Measurements from ENCODE around the gene SHISA8. TPM values are rescaled to one million over a fixed set of nuclear protein-coding genes. Genes with fewer than 3 reads are reported as not detected.
"Not testable (repeated sequence)": the region's sequence is repeated elsewhere in the genome, so short reads cannot be mapped to it uniquely, and the experiment has no call there.

SHISA8 gene
- total and polyA plus RNA-seq, 4 donors: not detected

DNA sequence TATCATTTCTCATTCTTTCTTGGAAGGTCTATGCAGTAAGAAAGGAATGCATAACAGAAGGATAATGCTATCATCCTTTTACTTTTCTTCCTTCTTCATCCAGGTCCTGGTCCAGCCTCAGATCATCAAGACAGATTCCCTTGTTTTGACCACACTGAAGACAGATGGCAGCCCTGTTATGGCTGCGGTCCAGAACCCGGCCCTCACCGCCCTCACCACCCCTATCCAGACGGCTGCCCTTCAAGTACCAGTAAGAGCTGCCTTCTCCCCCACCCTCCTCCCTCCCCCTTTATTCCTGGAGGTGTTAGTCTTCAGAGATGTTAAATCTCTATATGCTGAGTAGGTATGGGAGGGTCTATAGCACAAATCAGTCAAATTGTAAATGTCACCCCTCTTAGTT is 44.1 kb downstream of the SHISA8 start:
- TF ChIP-seq JUND (IDR thresholded peaks at IDR 0.05) (no peak), FOXA1 (IDR thresholded peaks at IDR 0.05) (no peak), EGR1 (IDR thresholded peaks at IDR 0.05; ENCODE audit: low read depth in 2 of 2) (no peak), NR2F2 (IDR thresholded peaks at IDR 0.05) (no peak), FOXA2 (IDR thresholded peaks at IDR 0.05) (no peak), RAD21 (IDR thresholded peaks at IDR 0.05) (no peak), GABPA (IDR thresholded peaks at IDR 0.05 in 1 of 2, conservative IDR thresholded peaks at IDR 0.05 in 1 of 2) (no peak), RXRA (IDR thresholded peaks at IDR 0.05) (no peak), TAF1 (conservative IDR thresholded peaks at IDR 0.05) (no peak), HNF4G (IDR thresholded peaks at IDR 0.05) (no peak), YY1 (IDR thresholded peaks at IDR 0.05) (no peak)
- TF ChIP-seq, protein P1, sequence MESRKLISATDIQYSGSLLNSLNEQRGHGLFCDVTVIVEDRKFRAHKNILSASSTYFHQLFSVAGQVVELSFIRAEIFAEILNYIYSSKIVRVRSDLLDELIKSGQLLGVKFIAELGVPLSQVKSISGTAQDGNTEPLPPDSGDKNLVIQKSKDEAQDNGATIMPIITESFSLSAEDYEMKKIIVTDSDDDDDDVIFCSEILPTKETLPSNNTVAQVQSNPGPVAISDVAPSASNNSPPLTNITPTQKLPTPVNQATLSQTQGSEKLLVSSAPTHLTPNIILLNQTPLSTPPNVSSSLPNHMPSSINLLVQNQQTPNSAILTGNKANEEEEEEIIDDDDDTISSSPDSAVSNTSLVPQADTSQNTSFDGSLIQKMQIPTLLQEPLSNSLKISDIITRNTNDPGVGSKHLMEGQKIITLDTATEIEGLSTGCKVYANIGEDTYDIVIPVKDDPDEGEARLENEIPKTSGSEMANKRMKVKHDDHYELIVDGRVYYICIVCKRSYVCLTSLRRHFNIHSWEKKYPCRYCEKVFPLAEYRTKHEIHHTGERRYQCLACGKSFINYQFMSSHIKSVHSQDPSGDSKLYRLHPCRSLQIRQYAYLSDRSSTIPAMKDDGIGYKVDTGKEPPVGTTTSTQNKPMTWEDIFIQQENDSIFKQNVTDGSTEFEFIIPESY (IDR thresholded peaks at IDR 0.05): no peak
- TF ChIP-seq, protein P2, sequence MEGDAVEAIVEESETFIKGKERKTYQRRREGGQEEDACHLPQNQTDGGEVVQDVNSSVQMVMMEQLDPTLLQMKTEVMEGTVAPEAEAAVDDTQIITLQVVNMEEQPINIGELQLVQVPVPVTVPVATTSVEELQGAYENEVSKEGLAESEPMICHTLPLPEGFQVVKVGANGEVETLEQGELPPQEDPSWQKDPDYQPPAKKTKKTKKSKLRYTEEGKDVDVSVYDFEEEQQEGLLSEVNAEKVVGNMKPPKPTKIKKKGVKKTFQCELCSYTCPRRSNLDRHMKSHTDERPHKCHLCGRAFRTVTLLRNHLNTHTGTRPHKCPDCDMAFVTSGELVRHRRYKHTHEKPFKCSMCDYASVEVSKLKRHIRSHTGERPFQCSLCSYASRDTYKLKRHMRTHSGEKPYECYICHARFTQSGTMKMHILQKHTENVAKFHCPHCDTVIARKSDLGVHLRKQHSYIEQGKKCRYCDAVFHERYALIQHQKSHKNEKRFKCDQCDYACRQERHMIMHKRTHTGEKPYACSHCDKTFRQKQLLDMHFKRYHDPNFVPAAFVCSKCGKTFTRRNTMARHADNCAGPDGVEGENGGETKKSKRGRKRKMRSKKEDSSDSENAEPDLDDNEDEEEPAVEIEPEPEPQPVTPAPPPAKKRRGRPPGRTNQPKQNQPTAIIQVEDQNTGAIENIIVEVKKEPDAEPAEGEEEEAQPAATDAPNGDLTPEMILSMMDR (IDR thresholded peaks at IDR 0.05; ENCODE audit: low read depth, low read length, missing input control): no peak
- TF ChIP-seq, protein P3, sequence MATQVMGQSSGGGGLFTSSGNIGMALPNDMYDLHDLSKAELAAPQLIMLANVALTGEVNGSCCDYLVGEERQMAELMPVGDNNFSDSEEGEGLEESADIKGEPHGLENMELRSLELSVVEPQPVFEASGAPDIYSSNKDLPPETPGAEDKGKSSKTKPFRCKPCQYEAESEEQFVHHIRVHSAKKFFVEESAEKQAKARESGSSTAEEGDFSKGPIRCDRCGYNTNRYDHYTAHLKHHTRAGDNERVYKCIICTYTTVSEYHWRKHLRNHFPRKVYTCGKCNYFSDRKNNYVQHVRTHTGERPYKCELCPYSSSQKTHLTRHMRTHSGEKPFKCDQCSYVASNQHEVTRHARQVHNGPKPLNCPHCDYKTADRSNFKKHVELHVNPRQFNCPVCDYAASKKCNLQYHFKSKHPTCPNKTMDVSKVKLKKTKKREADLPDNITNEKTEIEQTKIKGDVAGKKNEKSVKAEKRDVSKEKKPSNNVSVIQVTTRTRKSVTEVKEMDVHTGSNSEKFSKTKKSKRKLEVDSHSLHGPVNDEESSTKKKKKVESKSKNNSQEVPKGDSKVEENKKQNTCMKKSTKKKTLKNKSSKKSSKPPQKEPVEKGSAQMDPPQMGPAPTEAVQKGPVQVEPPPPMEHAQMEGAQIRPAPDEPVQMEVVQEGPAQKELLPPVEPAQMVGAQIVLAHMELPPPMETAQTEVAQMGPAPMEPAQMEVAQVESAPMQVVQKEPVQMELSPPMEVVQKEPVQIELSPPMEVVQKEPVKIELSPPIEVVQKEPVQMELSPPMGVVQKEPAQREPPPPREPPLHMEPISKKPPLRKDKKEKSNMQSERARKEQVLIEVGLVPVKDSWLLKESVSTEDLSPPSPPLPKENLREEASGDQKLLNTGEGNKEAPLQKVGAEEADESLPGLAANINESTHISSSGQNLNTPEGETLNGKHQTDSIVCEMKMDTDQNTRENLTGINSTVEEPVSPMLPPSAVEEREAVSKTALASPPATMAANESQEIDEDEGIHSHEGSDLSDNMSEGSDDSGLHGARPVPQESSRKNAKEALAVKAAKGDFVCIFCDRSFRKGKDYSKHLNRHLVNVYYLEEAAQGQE (IDR thresholded peaks at IDR 0.05): no peak
- TF ChIP-seq, protein P4, sequence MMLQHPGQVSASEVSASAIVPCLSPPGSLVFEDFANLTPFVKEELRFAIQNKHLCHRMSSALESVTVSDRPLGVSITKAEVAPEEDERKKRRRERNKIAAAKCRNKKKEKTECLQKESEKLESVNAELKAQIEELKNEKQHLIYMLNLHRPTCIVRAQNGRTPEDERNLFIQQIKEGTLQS (IDR thresholded peaks at IDR 0.05): no peak
- TF ChIP-seq, protein P5, sequence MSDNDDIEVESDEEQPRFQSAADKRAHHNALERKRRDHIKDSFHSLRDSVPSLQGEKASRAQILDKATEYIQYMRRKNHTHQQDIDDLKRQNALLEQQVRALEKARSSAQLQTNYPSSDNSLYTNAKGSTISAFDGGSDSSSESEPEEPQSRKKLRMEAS (IDR thresholded peaks at IDR 0.05): no peak
- H3K27ac ChIP-seq (ENCODE audit: low read depth in 1 of 2, low read length in 2 of 2): no peak overlapping the region
- no peak overlapping the region for H3K9ac ChIP-seq (ENCODE audit: low read depth in 1 of 2, low read length in 2 of 2)
- H3K9me3 ChIP-seq (ENCODE audit: control insufficient read depth in 4 of 4, low read length in 3 of 4): no peaks in the 10 kb centered on the region
- 93% methylated on average over 4 of the region's 4 CpGs for WGBS
- no peak overlapping the region for H3K4me3 ChIP-seq (ENCODE audit: low read depth in 1 of 3, low read length in 3 of 3)
- H3K4me1 ChIP-seq (ENCODE audit: control insufficient read depth in 4 of 4, insufficient read depth in 4 of 4, low read length in 3 of 4): peaks cover 0 to 5% (median 0%) of the 10 kb centered on the region in 4 donors
- peaks cover 17 to 67% (median 56%) of the 10 kb centered on the region in 4 donors for H3K36me3 ChIP-seq (ENCODE audit: control insufficient read depth in 4 of 4, insufficient read depth in 3 of 4, low read depth in 1 of 4, low read length in 3 of 4)
- H3K27me3 ChIP-seq (ENCODE audit: control insufficient read depth in 4 of 4, insufficient read depth in 4 of 4, low read length in 3 of 4): no peaks in the 10 kb centered on the region
- DNase-seq (ENCODE audit: low spot score): no peak

DNA sequence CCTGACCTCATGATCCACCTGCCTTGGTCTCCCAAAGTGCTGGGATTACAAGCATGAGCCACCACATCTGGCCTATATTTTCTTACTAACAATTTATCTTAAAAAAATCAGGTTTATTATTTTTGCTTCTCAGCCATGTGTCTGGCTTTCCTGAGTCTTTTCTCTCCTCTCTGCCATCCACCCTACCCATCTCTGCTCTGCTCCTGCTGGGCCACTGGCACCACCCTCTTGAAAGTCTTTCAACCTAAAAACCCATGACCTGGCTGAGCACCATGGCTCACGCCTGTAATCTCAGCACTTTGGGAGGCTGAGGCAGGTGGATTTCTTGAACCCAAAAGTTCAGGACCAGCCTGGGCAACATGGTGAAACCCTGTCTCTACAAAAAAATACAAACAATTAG is 44.8 kb downstream of the SHISA8 start:
- not testable (repeated sequence) for H3K27me3 ChIP-seq (ENCODE audit: control insufficient read depth in 4 of 4, insufficient read depth in 4 of 4, low read length in 3 of 4); H3K27ac ChIP-seq (ENCODE audit: low read depth in 1 of 2, low read length in 2 of 2); H3K9me3 ChIP-seq (ENCODE audit: control insufficient read depth in 4 of 4, low read length in 3 of 4); H3K4me3 ChIP-seq (ENCODE audit: low read depth in 1 of 3, low read length in 3 of 3); DNase-seq (ENCODE audit: low spot score); H3K4me1 ChIP-seq (ENCODE audit: control insufficient read depth in 4 of 4, insufficient read depth in 4 of 4, low read length in 3 of 4); H3K9ac ChIP-seq (ENCODE audit: low read depth in 1 of 2, low read length in 2 of 2)
- H3K36me3 ChIP-seq (ENCODE audit: control insufficient read depth in 4 of 4, insufficient read depth in 3 of 4, low read depth in 1 of 4, low read length in 3 of 4): peaks cover 17 to 60% (median 51%) of the 10 kb centered on the region in 4 donors
- WGBS: 96% methylated on average over 1 of the region's 1 CpG
